Liver (tissue), 5 donors: ENCODE results near the gene MORN3. TPM values are rescaled to one million over a fixed set of nuclear protein-coding genes. Genes with fewer than 3 reads are reported as not detected.

Source experiments
- polyA plus RNA-seq, 2 donors: library from polyadenylated mRNA; stranded (reverse) in 1 of 2; unstranded in 1 of 2; fragments of 200-250 nt in 1 of 2; fragments of >200 nt in 1 of 2; fragmentation: Nextera tagmentation in 1 of 2; extraction: Ambion mirVana in 1 of 2; gene quantifications; one replicate each; pipeline versions ENCODE4 v1.2.1 to v1.2.3, GENCODE V29; 2013 to 2015
- small RNA-seq: library from RNA; depleted of rRNA; stranded (forward); fragments of <200 nt; gene quantifications from one replicate; pipeline ENCODE3, GENCODE V24; 2014
- total RNA-seq, 2 donors: library from RNA; depleted of rRNA; stranded (reverse); fragments of >200 nt; gene quantifications; one replicate each; pipeline ENCODE4 v1.2.3, GENCODE V29; 2014
- donor health status: healthy.
- donor health status: healthy.
- donor health status: healthy.

The MORN3 gene
- total and polyA plus RNA-seq, 4 donors, result 0.05 to 0.13 (median 0.07) TPM

Small RNA genes lying within 50 kb of the gene (small RNA-seq; reads per million reads assigned to genes)
- not detected for gene RNU6-1004P

Other genes with a start within 250 kb of the MORN3 start
- 10 to 100 TPM; 13.7 to 34.2 TPM for gene KDM2B, start 88.6 kb downstream of the MORN3 start, total RNA-seq
- gene KDM2B, start 88.6 kb downstream of the MORN3 start, polyA plus RNA-seq, result 1 to 10 TPM; 7.0 to 7.4 TPM
- gene ORAI1, start 43.1 kb downstream of the MORN3 start, total RNA-seq, result 1 to 10 TPM; 5.3 to 8.7 TPM
- gene ORAI1, start 43.1 kb downstream of the MORN3 start, polyA plus RNA-seq, result 10 to 100 TPM in 1 of 2 donors, 1 to 10 TPM in 1; 9.8 to 10.9 TPM
- gene TMEM120B, start 43.1 kb upstream of the MORN3 start, total RNA-seq, result 1 to 10 TPM; 5.0 to 9.2 TPM
- gene TMEM120B, start 43.1 kb upstream of the MORN3 start, polyA plus RNA-seq, result 1 to 10 TPM; 1.6 to 1.7 TPM
- gene RHOF, start 124.0 kb upstream of the MORN3 start, total RNA-seq, result 1 to 10 TPM; 5.9 to 7.0 TPM
- 1 to 10 TPM in 1 of 2 donors, under 1 TPM in 1; 0.97 to 1.1 TPM for gene RHOF, start 124.0 kb upstream of the MORN3 start, polyA plus RNA-seq
- 1 to 10 TPM; 4.3 to 7.9 TPM for gene SETD1B, start 134.4 kb upstream of the MORN3 start, total RNA-seq
- gene SETD1B, start 134.4 kb upstream of the MORN3 start, polyA plus RNA-seq, result 1 to 10 TPM; 1.8 to 5.8 TPM
- gene HPD, start 189.2 kb upstream of the MORN3 start, total RNA-seq, result 100 to 1,000 TPM in 1 of 2 donors, 10 to 100 TPM in 1; 31.3 to 620 TPM
- gene HPD, start 189.2 kb upstream of the MORN3 start, polyA plus RNA-seq, result 100 to 1,000 TPM; 397 to 812 TPM
- 10 to 100 TPM; 39.0 to 52.3 TPM for gene PSMD9, start 219.1 kb upstream of the MORN3 start, total RNA-seq
- 10 to 100 TPM; 50.1 to 57.6 TPM for gene PSMD9, start 219.1 kb upstream of the MORN3 start, polyA plus RNA-seq
- 1 to 10 TPM; 1.6 to 4.0 TPM for gene CFAP251, start 248.9 kb upstream of the MORN3 start, total RNA-seq
- gene CFAP251, start 248.9 kb upstream of the MORN3 start, polyA plus RNA-seq, result 1 to 10 TPM; 1.8 to 2.1 TPM